ENCODE results near the gene KIF20A.

Gene KIF20A

DNA sequence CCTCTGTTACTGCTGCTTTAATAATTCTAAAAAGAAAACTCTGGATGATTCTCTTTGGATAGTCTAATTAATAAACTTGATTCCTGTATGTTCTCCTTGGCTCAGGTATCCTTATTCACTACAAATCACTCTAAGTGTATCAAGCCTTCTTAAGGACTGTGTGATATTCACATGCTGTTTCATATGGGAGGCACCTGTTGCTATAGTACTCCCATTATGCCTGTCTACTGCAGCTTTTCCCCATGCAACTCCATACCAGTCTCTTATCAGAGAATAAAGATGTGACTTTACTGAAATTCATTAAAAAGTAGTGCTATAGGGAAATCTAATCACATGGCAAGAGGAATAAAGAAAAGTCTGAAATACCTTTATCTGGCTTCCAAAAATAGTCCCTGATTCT, 15.2 kb upstream of the KIF20A start:
- no peak overlapping the region for H3K4me3 ChIP-seq (ENCODE audit: low read depth, low read length)
- TF ChIP-seq, protein P1, sequence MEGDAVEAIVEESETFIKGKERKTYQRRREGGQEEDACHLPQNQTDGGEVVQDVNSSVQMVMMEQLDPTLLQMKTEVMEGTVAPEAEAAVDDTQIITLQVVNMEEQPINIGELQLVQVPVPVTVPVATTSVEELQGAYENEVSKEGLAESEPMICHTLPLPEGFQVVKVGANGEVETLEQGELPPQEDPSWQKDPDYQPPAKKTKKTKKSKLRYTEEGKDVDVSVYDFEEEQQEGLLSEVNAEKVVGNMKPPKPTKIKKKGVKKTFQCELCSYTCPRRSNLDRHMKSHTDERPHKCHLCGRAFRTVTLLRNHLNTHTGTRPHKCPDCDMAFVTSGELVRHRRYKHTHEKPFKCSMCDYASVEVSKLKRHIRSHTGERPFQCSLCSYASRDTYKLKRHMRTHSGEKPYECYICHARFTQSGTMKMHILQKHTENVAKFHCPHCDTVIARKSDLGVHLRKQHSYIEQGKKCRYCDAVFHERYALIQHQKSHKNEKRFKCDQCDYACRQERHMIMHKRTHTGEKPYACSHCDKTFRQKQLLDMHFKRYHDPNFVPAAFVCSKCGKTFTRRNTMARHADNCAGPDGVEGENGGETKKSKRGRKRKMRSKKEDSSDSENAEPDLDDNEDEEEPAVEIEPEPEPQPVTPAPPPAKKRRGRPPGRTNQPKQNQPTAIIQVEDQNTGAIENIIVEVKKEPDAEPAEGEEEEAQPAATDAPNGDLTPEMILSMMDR (IDR thresholded peaks at IDR 0.05; ENCODE audit: insufficient read depth, low read depth, low read length, missing control alignments): no peak
- no peak for DNase-seq (ENCODE audit: low read depth)

DNA sequence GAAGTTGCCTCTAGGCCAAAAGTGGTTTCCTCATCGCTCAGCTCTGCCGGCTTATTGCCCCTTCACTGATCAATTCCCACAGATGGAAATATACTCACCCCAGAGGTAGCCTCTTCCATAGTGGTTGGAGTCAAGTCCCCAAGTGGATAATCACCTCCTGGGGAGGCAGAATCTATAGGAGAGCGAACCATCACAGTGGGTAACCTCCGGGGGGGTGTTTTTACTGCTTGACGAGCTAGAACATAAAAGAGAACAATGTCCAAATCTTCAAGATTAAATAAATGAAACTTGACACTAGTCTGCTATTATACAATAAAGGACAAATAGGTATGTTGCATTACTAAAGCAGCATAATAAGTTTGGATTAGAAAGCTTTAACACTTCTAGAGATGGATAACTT, 9.8 kb upstream of the KIF20A start:
- DNase-seq (ENCODE audit: low read depth): no peak
- no peak overlapping the region for H3K4me3 ChIP-seq (ENCODE audit: low read depth, low read length)
- TF ChIP-seq, protein P1 (IDR thresholded peaks at IDR 0.05; ENCODE audit: insufficient read depth, low read depth, low read length, missing control alignments): no peak

DNA sequence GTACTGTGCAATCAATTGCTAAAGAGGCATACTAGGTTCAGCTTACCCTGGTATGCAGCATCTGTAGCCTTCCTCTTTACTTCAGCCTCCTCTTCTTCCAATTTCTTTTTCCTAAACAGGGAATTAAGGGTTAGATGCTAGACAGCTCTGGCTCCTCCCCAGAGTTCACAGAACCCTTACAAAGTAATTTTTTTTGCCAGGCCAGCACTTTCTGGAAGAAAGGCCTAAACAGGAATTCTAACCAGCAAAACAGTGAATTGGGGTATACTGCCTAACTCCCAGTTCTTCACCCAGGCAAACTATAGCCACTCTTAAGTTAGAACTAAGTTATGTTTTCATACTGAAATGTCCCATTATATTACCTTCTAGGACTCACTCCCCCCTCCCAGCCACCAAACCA, 8.6 kb upstream of the KIF20A start:
- DNase-seq (ENCODE audit: low read depth): no peak
- TF ChIP-seq, protein P1 (IDR thresholded peaks at IDR 0.05; ENCODE audit: insufficient read depth, low read depth, low read length, missing control alignments): no peak

DNA sequence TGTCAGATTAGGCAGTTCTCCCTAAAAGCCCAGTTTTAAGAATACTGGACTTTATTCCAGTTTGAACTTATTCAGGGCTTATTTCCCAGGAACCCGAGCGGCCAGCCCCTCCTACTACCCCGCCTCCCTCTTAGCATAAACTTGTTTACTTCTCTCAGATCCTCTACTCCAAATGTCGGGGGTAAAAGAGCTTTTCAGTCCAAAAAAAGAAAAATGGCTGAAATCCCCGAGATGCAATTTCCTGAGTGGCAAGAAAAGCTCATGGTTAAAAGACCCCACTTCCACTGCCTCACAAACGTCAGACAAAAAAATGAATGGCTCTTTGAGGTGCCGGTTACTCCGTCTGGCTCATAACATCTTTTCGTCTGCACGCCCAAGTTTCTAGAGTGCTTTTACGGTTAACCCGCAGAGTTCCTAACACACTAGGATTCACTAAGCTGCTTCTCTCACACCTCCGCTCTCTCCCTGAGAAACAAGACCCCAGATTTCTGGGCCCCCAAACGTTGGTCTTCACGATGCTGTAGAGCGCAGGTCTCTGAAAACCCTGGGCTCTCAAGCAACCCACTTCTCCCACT, 884 bp upstream of the KIF20A start:
- TF ChIP-seq, protein P1 (IDR thresholded peaks at IDR 0.05; ENCODE audit: insufficient read depth, low read depth, low read length, missing control alignments): no peak
- DNase-seq (ENCODE audit: low read depth): peak; percentile 33
- peak overlapping the region; percentile 81 for H3K4me3 ChIP-seq (ENCODE audit: low read depth, low read length)

More for the DNA sequence above, 8.6 kb upstream of the KIF20A start:
- H3K4me3 ChIP-seq (ENCODE audit: low read depth, low read length): no peak overlapping the region

DNA sequence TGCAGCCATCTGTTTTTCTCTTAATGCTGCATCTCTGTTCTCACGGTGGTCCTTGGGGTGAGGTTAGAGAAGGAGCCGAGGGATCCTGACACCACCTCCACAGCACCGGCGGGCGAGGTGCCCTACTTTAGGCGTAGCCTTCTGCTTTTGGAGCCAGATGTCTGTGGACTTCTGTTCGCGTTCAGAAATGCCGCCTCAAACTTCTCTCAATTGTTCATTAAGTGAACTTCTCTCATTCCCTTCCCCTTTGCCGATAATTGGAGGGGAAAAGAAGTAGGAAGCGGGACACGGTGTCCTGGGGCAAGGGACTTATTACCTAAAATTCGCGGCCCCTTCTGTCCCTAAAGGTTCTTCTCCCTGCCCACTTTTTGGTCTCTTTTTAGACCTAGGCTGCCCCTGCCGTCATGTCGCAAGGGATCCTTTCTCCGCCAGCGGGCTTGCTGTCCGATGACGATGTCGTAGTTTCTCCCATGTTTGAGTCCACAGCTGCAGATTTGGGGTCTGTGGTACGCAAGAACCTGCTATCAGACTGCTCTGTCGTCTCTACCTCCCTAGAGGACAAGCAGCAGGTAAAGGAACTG, 455 bp downstream of the KIF20A start:
- peak; percentile 29 for DNase-seq (ENCODE audit: low read depth)
- peak overlapping the region; percentile 81 for H3K4me3 ChIP-seq (ENCODE audit: low read depth, low read length)
- TF ChIP-seq, protein P1 (IDR thresholded peaks at IDR 0.05; ENCODE audit: insufficient read depth, low read depth, low read length, missing control alignments): no peak

DNA sequence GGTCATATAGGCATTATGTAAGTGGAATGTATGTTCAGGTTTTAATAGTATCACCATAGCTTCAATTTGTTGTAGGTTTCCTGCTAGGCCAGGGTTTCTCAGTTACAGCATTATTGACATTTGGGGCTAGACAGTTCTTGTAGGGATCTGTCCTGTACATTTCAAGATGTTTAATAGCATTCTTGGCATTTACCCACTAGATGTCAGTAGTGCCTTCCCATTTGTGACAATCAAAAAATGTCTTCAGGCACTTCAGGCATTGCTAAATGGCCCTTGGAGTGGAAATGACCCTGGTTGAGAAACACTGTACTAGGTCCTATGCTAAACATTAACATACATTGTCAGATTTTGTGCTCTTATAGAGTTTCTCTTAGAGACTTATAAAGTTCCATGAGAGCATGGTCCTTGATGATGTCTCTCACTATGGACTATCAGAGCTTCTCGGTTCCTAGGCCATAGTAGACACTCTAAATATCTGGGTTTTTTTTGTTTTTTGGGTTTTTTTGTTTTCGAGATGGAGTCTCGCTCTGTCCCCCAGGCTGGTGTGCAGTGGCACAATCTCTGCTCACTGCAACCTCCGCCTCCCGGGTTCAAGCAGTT, 1.4 kb downstream of the KIF20A start:
- DNase-seq (ENCODE audit: low read depth): peak; percentile 76
- peak overlapping the region; percentile 81 for H3K4me3 ChIP-seq (ENCODE audit: low read depth, low read length)
- TF ChIP-seq, protein P1 (IDR thresholded peaks at IDR 0.05; ENCODE audit: insufficient read depth, low read depth, low read length, missing control alignments): peak; percentile 57

All from GM12865 (cell line).